GM12864 (cell line): Measurements from ENCODE around the gene CRB2.
A peak's percentile ranks its signal among the peaks of the same experiment; 100 is the strongest.

Source experiments
- DNase-seq: peaks from one replicate; pipeline ENCODE4 v3.0.0-alpha.2; 2011; ENCODE audit warnings: low read depth
- H3K4me3 ChIP-seq: 2 replicates; pipeline ENCODE4 v1.5.1; 2011; ENCODE audit warnings: mild to moderate bottlenecking, low read depth, low read length, control low read depth
- CTCF ChIP-seq: IDR thresholded peaks from 2 replicates; pipeline ENCODE4 v1.5.1; 2011; ENCODE audit warnings: low read depth, mild to moderate bottlenecking, moderate library complexity, low read length, control low read depth, inconsistent platforms; ENCODE audit errors: missing control alignments

The CRB2 gene

GRCh38 chr9:123315635-123316034 is 40.4 kb upstream of the CRB2 start:
- no peak for DNase-seq
- TF ChIP-seq CTCF, result no peak
- H3K4me3 ChIP-seq, result no peak overlapping the region

GRCh38 chr9:123316053-123316718 is 39.8 kb upstream of the CRB2 start:
- DNase-seq, result no peak
- TF ChIP-seq CTCF, result no peak
- no peak overlapping the region for H3K4me3 ChIP-seq

- peak; percentile 84 for DNase-seq
- no peak overlapping the region for H3K4me3 ChIP-seq
- TF ChIP-seq CTCF, result no peak
These were observed 37.8 kb upstream of the CRB2 start for GRCh38 chr9:123318202-123318601.

GRCh38 chr9:123318961-123319421 is 37.0 kb upstream of the CRB2 start:
- no peak overlapping the region for H3K4me3 ChIP-seq
- DNase-seq, result no peak
- TF ChIP-seq CTCF, result no peak

- TF ChIP-seq CTCF, result no peak
- H3K4me3 ChIP-seq, result no peak overlapping the region
- DNase-seq, result no peak
These were observed 36.3 kb upstream of the CRB2 start for GRCh38 chr9:123319541-123320339.

- DNase-seq, result no peak
- peak; percentile 22 for TF ChIP-seq CTCF
- no peak overlapping the region for H3K4me3 ChIP-seq
These were observed 35.2 kb upstream of the CRB2 start for GRCh38 chr9:123320814-123321213.
